GM12872 (cell line): ENCODE results near the gene CDC42SE2.

Experiments
- TF ChIP-seq, protein P1 (sequence below): IDR thresholded peaks from 3 replicates; pipeline ENCODE4 v1.5.1; 2011; ENCODE audit warnings: low read depth, mild to moderate bottlenecking, low read length, moderate library complexity; ENCODE audit not compliant: insufficient read depth

Gene CDC42SE2

GRCh38 chr5:131252824-131253171 is 11.1 kb upstream of the CDC42SE2 start:
- TF ChIP-seq, protein P1, sequence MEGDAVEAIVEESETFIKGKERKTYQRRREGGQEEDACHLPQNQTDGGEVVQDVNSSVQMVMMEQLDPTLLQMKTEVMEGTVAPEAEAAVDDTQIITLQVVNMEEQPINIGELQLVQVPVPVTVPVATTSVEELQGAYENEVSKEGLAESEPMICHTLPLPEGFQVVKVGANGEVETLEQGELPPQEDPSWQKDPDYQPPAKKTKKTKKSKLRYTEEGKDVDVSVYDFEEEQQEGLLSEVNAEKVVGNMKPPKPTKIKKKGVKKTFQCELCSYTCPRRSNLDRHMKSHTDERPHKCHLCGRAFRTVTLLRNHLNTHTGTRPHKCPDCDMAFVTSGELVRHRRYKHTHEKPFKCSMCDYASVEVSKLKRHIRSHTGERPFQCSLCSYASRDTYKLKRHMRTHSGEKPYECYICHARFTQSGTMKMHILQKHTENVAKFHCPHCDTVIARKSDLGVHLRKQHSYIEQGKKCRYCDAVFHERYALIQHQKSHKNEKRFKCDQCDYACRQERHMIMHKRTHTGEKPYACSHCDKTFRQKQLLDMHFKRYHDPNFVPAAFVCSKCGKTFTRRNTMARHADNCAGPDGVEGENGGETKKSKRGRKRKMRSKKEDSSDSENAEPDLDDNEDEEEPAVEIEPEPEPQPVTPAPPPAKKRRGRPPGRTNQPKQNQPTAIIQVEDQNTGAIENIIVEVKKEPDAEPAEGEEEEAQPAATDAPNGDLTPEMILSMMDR: no peak

GRCh38 chr5:131254741-131255140 is 9.1 kb upstream of the CDC42SE2 start:
- TF ChIP-seq, protein P1: no peak

DNA sequence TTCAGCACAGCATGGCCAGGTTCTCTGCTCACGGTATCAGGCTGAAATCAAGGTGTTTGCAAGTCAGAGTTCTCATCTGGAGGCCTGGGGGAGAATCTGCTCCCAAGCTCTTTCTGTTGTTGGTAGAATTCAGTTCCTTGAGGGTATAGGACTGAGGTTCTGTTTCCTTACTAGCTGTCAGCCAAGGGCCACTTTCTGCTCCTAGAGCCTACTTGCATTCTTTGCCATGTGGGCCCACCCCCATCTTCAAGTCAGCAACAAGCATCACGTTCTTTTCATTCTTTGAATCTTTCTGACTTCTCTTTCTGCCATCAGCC is 7.4 kb upstream of the CDC42SE2 start:
- TF ChIP-seq, protein P1: no peak

DNA sequence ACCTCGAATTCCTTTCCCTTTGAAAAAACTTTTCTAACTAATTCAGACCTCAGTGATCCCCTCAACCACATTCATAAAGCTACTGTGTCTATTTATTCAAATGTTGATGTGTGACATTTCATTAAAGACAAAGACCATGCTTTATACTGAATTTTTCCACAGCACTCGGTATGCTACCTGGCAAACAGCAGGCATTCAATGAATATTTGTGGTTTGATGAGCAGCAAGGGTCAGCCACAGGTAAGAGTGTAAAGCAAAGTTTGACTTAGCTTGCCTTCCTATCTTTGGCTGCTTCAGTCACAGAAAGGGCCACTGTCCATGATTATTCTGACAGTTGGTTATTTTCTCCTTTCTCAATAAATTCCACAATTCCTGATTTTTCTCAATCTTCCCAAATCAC is 5.1 kb upstream of the CDC42SE2 start:
- TF ChIP-seq, protein P1: no peak

GRCh38 chr5:131259326-131259725 is 4.5 kb upstream of the CDC42SE2 start:
- TF ChIP-seq, protein P1: no peak

DNA sequence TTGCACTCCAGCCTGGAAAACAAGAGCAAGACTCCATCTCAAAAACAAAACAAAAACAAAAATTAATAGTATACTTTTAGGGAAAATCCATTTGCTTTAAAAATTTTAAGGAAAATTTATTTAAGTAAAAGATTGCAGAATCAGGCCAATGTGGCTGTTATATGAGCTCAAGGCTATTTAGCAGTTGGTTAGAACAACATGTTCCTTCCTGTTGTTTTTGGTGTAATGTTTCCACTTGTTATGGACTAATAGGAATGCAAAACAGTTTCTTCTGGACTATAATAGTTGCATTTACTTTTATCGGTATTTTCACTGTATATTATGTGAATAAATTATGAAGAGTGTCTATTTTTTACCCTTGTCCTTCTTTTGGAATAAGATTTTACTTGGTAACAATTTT is 3.0 kb upstream of the CDC42SE2 start:
- TF ChIP-seq, protein P1: no peak

DNA sequence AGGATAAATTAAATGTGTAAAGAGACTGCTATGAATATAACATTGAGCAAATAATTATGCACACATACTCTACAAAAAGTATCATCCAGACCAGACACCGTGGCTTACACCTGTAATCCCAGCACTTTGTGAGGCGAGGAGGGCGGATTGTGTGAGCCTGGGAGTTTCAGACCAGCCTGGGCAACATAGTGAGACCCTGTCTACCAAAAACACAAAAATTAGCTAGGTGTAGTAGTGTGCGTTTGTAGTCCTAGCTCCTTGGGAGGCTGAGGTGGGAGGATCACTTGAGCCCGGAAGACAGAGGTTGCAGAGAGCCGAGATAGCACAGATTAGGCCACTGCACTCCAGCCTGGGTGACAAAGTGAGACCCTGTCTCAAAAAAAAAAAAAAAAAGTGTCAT is 2.4 kb upstream of the CDC42SE2 start:
- TF ChIP-seq, protein P1: no peak

GRCh38 chr5:131262953-131263541 is 806 bp upstream of the CDC42SE2 start:
- TF ChIP-seq, protein P1: no peak
